ENCODE data around the gene ATXN10. TPM values are rescaled to one million over a fixed set of nuclear protein-coding genes. Genes with fewer than 3 reads are reported as not detected.

The ATXN10 gene
- total RNA-seq = 100 to 1,000 TPM in 1 of 2 experiments, 10 to 100 TPM in 1; 96.5 to 100 TPM

GRCh38 chr22:45671783-45672563, at the start of gene ATXN10:
Gene ATXN10 (plus strand): TSS chr22:45671834. CDS start chr22:45672064, 230 bp downstream.

Small RNA genes within 50 kb of the gene (microRNA-seq; reads per million reads assigned to microRNA genes)
- gene MIR4762 (ENCODE audit: borderline microRNAs expressed, borderline replicate concordance) = not detected

Other genes with a start within 250 kb of the ATXN10 start
- not detected for gene FBLN1, start 169.0 kb upstream of the ATXN10 start, total RNA-seq